Stimulated activated CD4-positive, alpha-beta T cell treated with anti-CD3 and anti-CD28 coated beads, TNF-alpha, amount 100 ng/mL, for 24 hours (primary cell): ENCODE data around the gene PAN3.

Experiments
- DNase-seq, 3 experiments: peaks; one replicate each; pipeline ENCODE4 v3.0.0-alpha.2; 2020; ENCODE audit warnings: low read depth in 3 of 3

Gene PAN3

GRCh38 chr13:28301839-28302238 is 163.5 kb downstream of the PAN3 start:
- DNase-seq: no peak

- DNase-seq: no peak
Measured at GRCh38 chr13:28306325-28306724, 168.0 kb downstream of the PAN3 start.

DNA sequence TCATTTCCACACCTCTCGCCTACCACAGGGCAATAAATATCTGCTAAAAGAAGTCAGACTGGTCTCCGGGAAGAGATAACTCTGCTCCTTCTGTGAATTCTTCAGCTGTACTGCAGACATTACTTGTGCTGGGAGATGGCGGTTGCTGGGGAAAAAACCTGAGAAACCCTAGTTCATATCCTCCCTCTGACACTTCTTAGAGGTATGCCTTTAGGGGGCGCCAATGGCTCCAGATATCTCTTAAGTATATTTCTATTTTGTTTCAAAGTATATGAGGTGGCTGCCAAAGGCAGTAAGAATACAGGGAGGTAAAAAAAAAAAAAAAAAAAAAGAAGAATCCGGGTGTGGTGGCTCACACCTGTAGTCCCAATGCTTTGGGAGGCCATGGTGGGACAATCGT is 175.2 kb downstream of the PAN3 start:
- no peak for DNase-seq

DNA sequence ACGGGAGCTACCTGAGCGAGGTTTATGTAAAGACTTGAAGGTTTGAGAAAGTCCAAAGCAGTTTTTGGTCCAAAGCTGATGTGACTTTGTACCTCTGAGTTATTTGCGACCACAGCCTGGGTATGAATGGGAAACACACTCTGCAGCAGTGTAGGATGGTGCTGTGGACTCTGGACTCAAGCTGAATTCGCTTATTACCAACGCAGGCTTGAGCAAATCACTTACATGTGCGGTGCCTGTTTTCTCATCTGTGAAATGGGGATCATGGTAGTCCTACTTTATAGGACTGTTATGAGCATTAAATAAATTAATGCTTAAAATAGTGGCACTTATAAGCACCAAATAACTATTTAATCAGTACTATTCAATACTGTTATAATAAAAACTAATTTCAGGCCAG is 176.5 kb downstream of the PAN3 start:
- no peak for DNase-seq

GRCh38 chr13:28316129-28316528 is 177.8 kb downstream of the PAN3 start:
- DNase-seq: no peak

GRCh38 chr13:28316836-28317235 is 178.5 kb downstream of the PAN3 start:
- no peak for DNase-seq

GRCh38 chr13:28318496-28318895 is 180.2 kb downstream of the PAN3 start:
- DNase-seq: no peak

DNA sequence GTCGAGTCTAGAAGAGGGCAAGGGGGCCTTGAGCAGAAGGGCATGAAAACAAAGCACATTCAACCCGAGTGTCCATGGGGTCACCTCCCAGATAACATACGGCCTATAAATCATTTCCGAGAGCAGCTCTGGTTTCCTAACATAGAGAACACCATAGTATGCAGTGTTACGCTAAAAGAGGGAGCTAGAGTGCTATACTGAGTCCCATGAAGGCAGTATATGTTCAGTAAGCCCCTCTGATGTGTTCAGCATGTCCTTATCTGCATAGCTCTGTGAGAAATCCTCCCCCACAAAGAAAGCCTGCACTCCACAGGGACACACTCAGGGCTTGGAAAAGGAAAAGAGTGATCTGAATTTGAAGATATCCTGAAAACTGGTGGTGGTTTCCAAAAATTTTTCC is 181.2 kb downstream of the PAN3 start:
- no peak for DNase-seq

GRCh38 chr13:28320209-28320608 is 181.9 kb downstream of the PAN3 start:
- no peak for DNase-seq

DNA sequence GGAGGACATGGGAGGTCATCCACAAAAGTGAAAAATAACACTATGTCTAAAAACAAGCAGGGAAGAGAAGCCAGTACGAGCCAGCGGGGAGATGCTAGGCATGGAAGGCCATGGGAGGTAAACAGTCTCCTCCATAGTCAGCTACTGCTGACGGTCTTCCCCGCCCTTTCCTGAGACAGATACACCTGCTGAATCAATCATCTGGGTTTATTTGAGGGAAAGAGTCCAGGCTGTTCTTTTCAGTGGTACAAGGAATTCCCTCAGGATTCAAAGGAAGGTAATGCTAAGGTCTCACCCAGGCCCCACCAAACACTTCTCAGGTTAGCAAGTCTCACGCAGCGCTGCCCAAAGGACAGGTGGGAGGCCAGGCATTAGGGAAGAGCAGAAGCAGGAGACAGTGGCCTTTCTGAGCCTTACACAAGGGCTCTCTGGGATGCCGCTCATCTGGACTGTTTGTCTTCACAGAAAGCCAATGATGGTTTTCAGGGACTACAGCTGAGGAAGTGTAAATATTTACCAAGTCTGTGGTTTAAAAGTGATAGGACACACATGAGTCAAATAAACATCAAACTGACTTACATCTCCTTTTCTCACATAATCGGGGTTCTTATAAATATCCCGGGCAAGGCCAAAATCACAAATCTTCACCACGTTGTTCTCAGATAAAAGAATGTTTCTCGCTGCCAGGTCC is 182.7 kb downstream of the PAN3 start:
- no peak for DNase-seq

DNA sequence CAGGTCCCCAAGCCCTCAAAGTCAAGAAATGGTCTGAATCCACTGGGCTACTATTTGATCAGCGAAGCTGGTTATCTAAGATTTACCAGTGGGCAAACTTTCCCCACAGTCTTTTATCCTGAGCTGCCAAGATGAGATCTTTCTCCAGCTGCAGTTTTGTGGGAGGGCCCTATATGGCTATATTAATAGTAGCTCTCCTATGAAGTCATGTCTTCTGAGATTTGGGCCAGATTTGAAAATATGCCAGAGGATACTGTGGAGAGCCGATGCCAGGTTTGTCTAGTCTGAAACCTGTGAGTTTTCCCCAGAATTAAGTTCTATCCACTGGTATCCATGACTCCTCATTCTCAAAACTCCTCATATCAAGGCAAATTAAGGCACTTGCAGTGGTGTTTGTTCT is 183.4 kb downstream of the PAN3 start:
- DNase-seq: no peak

DNA sequence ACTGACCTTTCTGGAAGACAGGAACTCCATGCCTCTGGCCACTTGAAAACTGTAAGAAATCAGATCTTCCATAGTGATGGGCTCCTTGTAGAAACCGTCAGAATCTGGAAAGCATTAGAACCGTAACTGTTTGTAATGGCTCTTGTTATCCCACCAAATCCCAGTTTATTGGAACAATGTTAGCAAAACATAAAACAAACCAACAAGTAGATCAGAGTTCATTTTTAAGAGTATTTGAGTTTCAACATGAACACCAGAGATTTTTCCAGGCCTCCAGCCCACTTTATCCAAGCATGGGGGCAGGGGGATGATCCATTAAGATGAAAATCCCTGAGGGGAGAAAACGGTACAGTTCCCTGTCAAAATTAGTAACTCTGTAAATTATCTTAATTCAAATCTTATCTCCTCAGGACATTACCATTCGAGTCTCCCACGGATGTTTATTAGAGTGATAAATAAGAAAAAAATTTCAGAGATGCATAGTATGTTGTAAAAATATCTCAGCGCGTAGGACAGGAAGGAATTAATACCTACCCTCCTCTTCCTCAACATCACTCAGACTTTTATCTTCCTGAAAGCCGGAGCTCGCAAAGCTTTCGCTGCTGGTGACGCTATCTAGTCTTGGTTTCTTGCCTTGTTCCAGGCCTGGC is 184.0 kb downstream of the PAN3 start:
- no peak for DNase-seq

DNA sequence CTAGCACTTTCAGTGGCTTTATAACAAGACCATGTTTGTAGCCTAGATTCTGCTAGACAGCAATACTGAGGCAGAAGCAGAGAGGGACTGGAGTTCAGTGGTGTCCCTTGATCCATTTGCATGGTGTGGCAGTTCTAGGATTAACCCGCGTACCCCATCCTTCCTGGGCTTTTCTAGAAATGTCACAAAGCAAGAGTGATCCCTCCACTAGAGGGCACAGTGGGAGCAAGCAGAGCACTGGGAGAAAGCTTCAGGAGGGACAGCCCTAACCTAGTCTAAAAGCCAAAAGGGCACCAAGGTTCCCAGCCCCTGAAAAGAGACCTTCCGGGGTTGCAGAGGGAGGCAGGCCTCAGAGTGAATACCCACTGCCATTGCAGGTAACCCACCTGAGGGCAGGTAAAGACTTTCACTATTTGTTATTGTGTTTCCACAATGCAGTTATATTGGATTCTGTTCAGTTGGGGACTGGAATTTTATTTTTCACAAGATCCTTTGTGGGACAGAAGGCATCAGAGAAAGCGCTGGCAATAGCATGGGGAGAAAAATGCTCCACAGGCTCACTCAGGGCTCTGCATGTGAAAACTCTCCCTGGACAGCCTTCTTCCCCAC is 185.9 kb downstream of the PAN3 start:
- DNase-seq: peak; percentile 9 to 41 (median 30)

- DNase-seq: no peak
Measured at GRCh38 chr13:28325022-28325421, 186.7 kb downstream of the PAN3 start.

DNA sequence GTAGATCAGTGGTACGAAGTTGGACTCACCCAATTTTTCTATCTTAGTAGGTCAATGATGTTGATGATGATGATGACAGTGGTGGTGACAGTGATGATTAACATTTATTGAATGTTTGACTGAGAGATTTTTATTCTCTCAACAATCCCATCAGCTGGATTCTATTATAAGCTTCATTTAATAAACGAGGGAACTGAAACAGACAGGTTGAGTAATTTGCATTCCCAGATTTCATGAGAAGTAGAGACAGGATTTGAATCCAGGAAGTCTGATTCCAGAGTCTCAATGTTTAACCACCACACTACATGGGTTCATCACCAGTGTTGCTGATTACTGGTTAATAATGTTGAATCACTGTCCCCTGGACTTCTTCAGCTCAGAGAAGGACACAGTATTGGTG is 187.7 kb downstream of the PAN3 start:
- DNase-seq: no peak

DNA sequence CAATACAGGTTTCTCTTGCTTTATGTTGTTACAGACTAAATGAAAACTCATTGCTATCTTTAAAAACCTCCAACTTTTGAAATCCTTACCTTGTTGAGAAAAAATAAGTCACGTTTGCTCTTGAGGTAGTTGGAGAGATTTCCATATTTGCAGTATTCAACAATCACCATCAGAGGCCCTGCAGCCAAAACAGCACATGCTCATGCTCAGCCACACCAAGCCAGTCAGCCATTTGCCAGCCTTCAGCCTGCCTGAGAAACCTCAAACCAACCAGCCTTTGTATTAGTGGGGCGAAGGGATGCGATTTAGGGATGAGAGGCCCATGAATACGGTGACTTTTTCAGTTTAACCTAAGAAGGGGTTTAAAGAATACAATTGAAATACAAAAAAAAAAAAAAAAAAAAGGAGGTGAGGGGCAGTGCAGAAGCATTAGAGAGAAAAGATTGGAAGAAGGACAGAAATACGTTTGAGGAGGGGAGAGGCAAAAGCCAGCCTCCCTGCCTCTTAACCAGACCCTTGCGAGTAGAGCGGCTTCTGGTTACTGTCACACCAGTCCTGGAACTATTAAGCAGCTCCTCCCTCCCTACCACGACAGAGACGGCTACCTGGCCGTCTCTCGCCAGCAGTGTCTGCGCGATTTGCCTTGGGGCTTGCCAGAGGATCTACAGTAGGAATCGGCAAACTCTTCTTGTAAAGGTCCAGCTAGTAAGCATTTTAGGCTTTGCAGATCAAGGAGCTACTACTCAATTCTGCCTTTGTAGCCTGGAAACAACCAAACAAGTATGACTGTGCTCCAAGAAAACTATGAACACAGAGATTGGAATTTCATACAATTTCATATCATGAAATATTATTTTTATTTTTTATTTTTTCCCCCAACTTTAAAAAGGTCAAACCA is 189.3 kb downstream of the PAN3 start:
- no peak for DNase-seq

GRCh38 chr13:28328271-28328607 is 189.9 kb downstream of the PAN3 start:
- DNase-seq: no peak

DNA sequence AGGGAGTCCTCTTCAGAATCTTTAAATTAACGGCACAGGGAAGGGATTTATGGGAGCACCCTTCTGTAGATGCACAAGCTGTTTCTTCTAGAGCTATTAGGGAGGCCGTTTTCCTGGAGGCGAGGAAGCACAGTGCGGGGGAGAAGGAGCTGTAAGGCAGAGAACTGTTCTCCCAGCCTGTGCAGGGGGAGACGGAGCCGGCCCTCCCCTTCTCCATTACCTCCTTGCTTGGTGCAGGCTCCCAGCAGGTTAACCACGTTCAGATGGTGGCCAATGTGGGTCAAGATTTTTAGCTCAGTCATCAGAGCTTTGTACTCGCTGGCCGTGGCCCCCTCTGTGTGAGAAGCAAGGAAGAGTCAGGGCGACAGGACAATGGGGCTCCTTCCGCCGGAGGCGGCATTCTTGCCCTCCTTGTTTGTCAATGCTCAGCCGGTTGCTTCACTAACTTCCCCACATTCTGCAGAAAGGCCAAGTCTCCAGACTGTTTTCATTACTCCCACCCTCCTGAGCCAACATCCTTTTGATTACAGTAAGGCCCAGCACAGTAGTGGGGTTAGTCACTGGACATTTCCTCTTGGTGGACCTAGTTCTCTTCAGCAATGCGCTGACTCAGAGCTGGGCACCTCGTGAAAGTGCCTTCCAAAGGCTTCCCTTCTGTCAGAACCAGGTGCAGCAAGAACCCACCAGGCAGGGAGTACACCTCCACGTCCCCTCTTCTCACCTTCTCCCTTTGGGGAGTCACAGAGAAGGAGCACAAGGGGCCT is 191.2 kb downstream of the PAN3 start:
- no peak for DNase-seq

- DNase-seq: no peak
Measured at GRCh38 chr13:28333204-28333881, 195.0 kb downstream of the PAN3 start.

DNA sequence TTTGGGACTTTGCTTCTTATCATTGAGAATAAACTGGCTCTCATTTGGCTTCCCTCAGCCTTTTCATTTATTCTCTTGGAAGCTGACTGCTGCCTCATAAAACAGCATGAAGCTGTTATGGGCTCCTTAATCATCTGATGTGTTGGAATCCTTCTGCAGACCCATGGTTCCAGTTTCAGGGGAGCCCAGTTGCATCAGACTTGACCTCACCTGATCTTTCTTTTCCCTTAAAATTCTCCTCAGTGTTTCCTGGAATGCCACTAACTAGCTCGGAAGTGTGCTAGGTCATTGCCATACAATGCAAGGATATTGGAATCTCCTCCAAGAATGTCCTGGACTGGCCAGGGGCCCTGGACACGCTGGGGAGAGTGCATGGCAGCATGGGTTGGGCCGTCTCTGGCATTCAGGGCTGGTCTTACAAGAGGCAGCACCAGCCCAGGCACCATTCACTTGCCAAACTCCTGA is 197.9 kb downstream of the PAN3 start:
- DNase-seq: no peak
